Liver (tissue), 3 donors: ENCODE data around the gene PTRH1.

Experiments used
- CTCF ChIP-seq: fragments of 150-350 bp; IDR thresholded peaks from 2 replicates; pipeline ENCODE4 v1.5.1; 2017; ENCODE audit warnings: improper control_type of control experiment, low read depth, low read length; ENCODE audit not compliant: missing input control
- GABPA ChIP-seq, 2 donors: IDR thresholded peaks in 1 of 2; conservative IDR thresholded peaks in 1 of 2; 2 replicates each; pipeline ENCODE4 v1.6.1; 2016; ENCODE audit warnings: antibody characterized with exemption in 2 of 2, mild to moderate bottlenecking in 1 of 2, moderate library complexity in 1 of 2
- JUND ChIP-seq, 2 donors: IDR thresholded peaks; 2 replicates each; pipeline ENCODE4 v1.6.1; 2016; ENCODE audit warnings: antibody characterized with exemption in 2 of 2
- MAX ChIP-seq: IDR thresholded peaks from 2 replicates; pipeline ENCODE4 v1.6.1; 2016; ENCODE audit warnings: antibody characterized with exemption
- RAD21 ChIP-seq, 2 donors: IDR thresholded peaks; 2 replicates each; pipeline ENCODE4 v1.6.1; 2016; ENCODE audit warnings: antibody characterized with exemption in 2 of 2, mild to moderate bottlenecking in 2 of 2
- REST ChIP-seq: IDR thresholded peaks from 2 replicates; pipeline ENCODE4 v1.6.1; 2016; ENCODE audit warnings: antibody characterized with exemption, mild to moderate bottlenecking
- TAF1 ChIP-seq: conservative IDR thresholded peaks from 2 replicates; pipeline ENCODE4 v1.6.1; 2016; ENCODE audit warnings: antibody characterized with exemption, mild to moderate bottlenecking
- donor health status: healthy.
- donor health status: healthy.

- no peak for TF ChIP-seq CTCF
- no peak for TF ChIP-seq REST
- TF ChIP-seq JUND (IDR thresholded peaks at IDR 0.05) = no peak
- TF ChIP-seq RAD21 (IDR thresholded peaks at IDR 0.05) = no peak
- TF ChIP-seq TAF1 = no peak
- TF ChIP-seq MAX = no peak
- no peak for TF ChIP-seq GABPA (IDR thresholded peaks at IDR 0.05 in 1 of 2, conservative IDR thresholded peaks at IDR 0.05 in 1 of 2)
Observed at GRCh38 chr9:127746959-127747569, 31.6 kb upstream of the PTRH1 start.
